Keratinocyte (primary cell): ENCODE data around the gene COL13A1.

ENCODE experiments used
- CTCF ChIP-seq, 3 experiments: IDR thresholded peaks in 1 of 3; conservative IDR thresholded peaks in 1 of 3; optimal IDR thresholded peaks in 1 of 3; 2 replicates in 2 of 3; 3 replicates in 1 of 3; pipeline versions ENCODE3 to v1.5.1; 2011; ENCODE audit warnings: low read length in 3 of 3, mild to moderate bottlenecking in 3 of 3, moderate library complexity in 2 of 3, control low read depth in 1 of 3, inconsistent platforms in 1 of 3; ENCODE audit not compliant: insufficient read depth in 2 of 3; ENCODE audit errors: extremely low read depth in 1 of 3
- EZH2 ChIP-seq: IDR thresholded peaks from one replicate; pipeline ENCODE4 v1.6.1; 2012; ENCODE audit warnings: inconsistent platforms, mild to moderate bottlenecking, low read length, moderate library complexity

GRCh38 chr10:69842020-69842419 lies 40.3 kb downstream of the COL13A1 start:
- no peak for TF ChIP-seq CTCF (optimal IDR thresholded peaks at IDR 0.05 in 1 of 3, IDR thresholded peaks at IDR 0.05 in 1 of 3, conservative IDR thresholded peaks at IDR 0.05 in 1 of 3; ENCODE audit: extremely low read depth in 1 of 3, insufficient read depth in 2 of 3, low read length in 3 of 3)
- TF ChIP-seq EZH2: no peak
